ENCODE results near the gene TOB1.

GRCh38 chr17:50817838-50818237 lies 48.3 kb downstream of the TOB1 start:
- no peak for TF ChIP-seq CTCF (optimal IDR thresholded peaks at IDR 0.05 in 1 of 3, IDR thresholded peaks at IDR 0.05 in 1 of 3, conservative IDR thresholded peaks at IDR 0.05 in 1 of 3; ENCODE audit: extremely low read depth in 1 of 3, insufficient read depth in 2 of 3, low read length in 3 of 3)
- TF ChIP-seq EZH2 (IDR thresholded peaks at IDR 0.05; ENCODE audit: low read length), result no peak
